Activated CD8-positive, alpha-beta T cell treated with anti-CD3 and anti-CD28 coated beads, Interleukin-2, amount 10 ng/mL, durations not matched to agents 7 days and 5 days (primary cell): Measurements from ENCODE around the gene GALNT17. TPM values are rescaled to one million over a fixed set of nuclear protein-coding genes. Genes with fewer than 3 reads are reported as not detected.

Source experiments
- ATAC-seq: fragments of 150-1000 bp; cut with Tn5 transposase; one replicate; pipeline ENCODE4 v1.10.0; 2021; ENCODE audit warnings: moderate library complexity
- CTCF ChIA-PET: fragments of 350-600 bp; sonication (Branson Sonifier 250); formaldehyde crosslinking; loops from one replicate; lab custom pipeline; 2021; ENCODE audit warnings: antibody characterized with exemption; lab: Charles Lee
- POLR2A ChIA-PET: fragments of 350-600 bp; sonication (Branson Sonifier 250); formaldehyde crosslinking; loops from one replicate; lab custom pipeline; 2021; ENCODE audit warnings: antibody characterized with exemption; lab: Charles Lee
- DNase-seq: peaks from one replicate; pipeline ENCODE4 v3.0.0-alpha.2; 2020
- H3K27ac Mint-ChIP-seq: one replicate; pipeline ENCODE4 v1.8.0; 2021; ENCODE audit warnings: mild to moderate bottlenecking, mixed read lengths
- H3K27me3 Mint-ChIP-seq: one replicate; pipeline ENCODE4 v1.8.0; 2021; ENCODE audit warnings: low read depth, mixed read lengths
- H3K36me3 Mint-ChIP-seq: one replicate; pipeline ENCODE4 v1.8.0; 2021; ENCODE audit warnings: low read depth, mixed read lengths
- H3K4me1 Mint-ChIP-seq: one replicate; pipeline ENCODE4 v1.8.0; 2021; ENCODE audit warnings: low read depth, mixed read lengths
- H3K4me3 Mint-ChIP-seq: one replicate; pipeline ENCODE4 v1.8.0; 2021; ENCODE audit warnings: mild to moderate bottlenecking, mixed read lengths
- H3K9me3 Mint-ChIP-seq: one replicate; pipeline ENCODE4 v1.8.0; 2022; ENCODE audit warnings: mixed read lengths; ENCODE audit not compliant: insufficient read depth
- total RNA-seq, 2 experiments: library from RNA; stranded (reverse); gene quantifications; one replicate each; pipeline ENCODE4 v1.2.3, GENCODE V29; 2021

Gene GALNT17
- total RNA-seq, 2 experiments from 2014 or later: not detected

DNA sequence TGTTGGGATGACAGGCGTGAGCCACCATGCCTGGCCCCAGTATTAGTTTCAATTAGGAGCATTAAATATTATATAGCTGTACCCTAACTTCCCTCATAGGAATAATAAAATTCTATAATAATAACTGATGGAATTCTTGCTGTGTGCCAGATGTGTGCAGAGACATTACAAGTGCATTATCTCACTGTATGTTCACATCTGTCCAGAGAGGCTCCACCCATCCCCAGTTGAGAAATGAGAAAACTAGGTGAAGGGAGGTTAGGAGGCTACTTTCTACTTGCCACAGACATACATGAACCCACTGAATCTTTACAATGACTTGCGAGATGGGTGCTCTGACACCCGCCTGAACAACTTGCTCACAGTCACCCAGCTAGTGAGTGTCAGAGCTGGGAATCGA is 3.2 kb downstream of the GALNT17 start:
- CTCF ChIA-PET: no interaction called here

DNA sequence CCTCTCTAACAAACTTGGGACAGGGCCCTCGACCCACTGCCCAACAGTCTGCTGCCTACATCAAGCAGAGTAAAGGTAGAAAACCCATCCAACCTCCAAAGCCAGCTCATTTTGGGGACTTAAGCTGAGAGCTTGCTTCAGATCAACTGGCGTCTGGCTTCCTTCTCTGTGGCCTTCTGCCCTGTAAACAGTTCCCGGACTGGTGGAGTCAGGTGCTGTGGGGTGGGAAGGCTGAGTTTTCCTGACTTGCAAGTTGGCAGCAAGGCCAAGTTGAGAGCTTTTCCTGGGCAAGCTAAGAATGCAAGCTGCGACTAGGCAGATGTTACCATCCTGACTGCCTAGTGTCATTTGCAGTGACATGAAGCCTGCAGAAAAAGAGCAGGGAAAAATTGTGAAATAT is 3.7 kb downstream of the GALNT17 start:
- ChIA-PET POLR2A (no interaction called here), CTCF (no interaction called here)
- H3K36me3 Mint-ChIP-seq: peaks cover 4% of the 10 kb centered on the region
- ATAC-seq (no peak), DNase-seq (no peak)
- no peak overlapping the region for H3K4me3 Mint-ChIP-seq
- no peak overlapping the region for H3K27ac Mint-ChIP-seq
- peaks cover 3% of the 10 kb centered on the region for H3K4me1 Mint-ChIP-seq
- no peaks in the 10 kb centered on the region for H3K9me3 Mint-ChIP-seq
- peaks cover 9% of the 10 kb centered on the region for H3K27me3 Mint-ChIP-seq

More for the DNA sequence above, 3.2 kb downstream of the GALNT17 start:
- no peak overlapping the region for H3K27ac Mint-ChIP-seq
- H3K27me3 Mint-ChIP-seq: peaks cover 9% of the 10 kb centered on the region
- no peak for DNase-seq
- no peak for ATAC-seq
- POLR2A ChIA-PET: no interaction called here
- peaks cover 4% of the 10 kb centered on the region for H3K36me3 Mint-ChIP-seq
- no peaks in the 10 kb centered on the region for H3K9me3 Mint-ChIP-seq
- H3K4me1 Mint-ChIP-seq: peaks cover 3% of the 10 kb centered on the region
- no peak overlapping the region for H3K4me3 Mint-ChIP-seq

DNA sequence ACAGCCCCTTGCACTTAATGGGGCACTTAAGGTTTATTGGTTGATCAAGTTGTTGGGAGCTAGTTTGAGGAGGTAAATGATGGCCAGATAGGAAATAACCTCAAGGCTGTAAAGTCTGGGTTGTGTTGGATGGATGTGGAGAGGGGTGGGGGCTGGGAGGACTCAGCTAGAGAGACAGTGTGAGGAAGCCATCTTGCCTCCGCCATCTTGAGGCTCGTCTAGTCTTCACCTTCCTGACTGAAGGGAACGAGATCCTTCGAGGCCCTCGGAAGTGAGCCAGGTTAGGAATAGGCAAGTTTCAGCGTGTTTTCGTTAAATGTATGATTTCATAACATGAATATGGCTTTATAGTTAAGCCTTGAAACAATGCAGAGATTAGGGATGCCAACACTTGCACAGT is 5.5 kb downstream of the GALNT17 start:
- DNase-seq (no peak), ATAC-seq (no peak)
- ChIA-PET POLR2A (no interaction called here), CTCF (no interaction called here)
- Mint-ChIP-seq H3K27me3 (peaks cover 4% of the 10 kb centered on the region), H3K9me3 (peaks cover 4% of the 10 kb centered on the region), H3K36me3 (no peaks in the 10 kb centered on the region), H3K4me3 (no peak overlapping the region), H3K4me1 (no peaks in the 10 kb centered on the region), H3K27ac (no peak overlapping the region)

DNA sequence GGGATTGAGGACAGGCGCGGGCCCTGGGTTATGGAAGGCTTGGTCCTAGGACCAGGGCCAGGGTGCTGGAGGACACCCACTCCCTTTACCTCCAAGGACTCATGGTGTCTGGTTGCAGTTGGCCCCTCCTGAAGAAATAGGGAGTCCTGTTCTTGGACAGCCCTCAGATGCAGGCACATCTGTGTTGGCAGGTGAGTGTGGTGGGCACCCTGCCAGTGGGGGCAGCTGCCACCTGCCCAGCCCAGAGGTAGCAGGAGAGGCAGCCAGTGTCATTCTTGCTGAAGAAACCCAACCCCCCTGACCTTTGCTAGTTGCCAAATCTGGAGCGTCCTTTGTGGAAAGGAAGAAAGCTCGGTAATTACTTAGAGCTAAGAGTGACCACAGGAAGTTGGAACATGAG is 8.3 kb downstream of the GALNT17 start:
- CTCF ChIA-PET: no interaction called here

DNA sequence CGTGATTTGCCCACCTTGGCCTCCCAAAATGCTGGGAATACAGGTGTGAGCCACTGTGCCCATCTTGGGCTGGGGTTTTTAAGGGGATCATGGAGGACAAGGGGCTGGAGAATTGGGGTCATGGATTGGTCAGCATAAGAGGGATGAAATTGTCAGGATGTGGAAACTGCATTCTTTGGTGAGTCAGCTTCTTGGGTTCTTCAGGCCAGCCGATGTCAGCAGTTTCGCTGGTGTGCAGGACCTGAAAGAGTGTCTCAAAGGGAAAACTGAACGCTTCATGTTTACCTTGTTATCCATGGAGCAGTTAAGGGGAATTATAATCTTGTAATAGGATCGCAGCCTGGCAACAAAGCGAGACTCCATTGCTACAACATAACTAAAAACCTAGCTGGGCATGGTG is 13.0 kb downstream of the GALNT17 start:
- Mint-ChIP-seq H3K27ac (no peak overlapping the region), H3K27me3 (no peaks in the 10 kb centered on the region), H3K4me1 (no peaks in the 10 kb centered on the region), H3K36me3 (no peaks in the 10 kb centered on the region), H3K9me3 (peaks cover 19% of the 10 kb centered on the region), H3K4me3 (no peak overlapping the region)
- DNase-seq: no peak
- ATAC-seq: no peak
- CTCF ChIA-PET: no interaction called here
- POLR2A ChIA-PET: no interaction called here

More for the DNA sequence above, 8.3 kb downstream of the GALNT17 start:
- Mint-ChIP-seq H3K27ac (no peak overlapping the region), H3K36me3 (no peaks in the 10 kb centered on the region), H3K4me3 (no peak overlapping the region), H3K9me3 (peaks cover 12% of the 10 kb centered on the region), H3K27me3 (no peaks in the 10 kb centered on the region), H3K4me1 (no peaks in the 10 kb centered on the region)
- ATAC-seq (no peak), DNase-seq (no peak)
- POLR2A ChIA-PET: no interaction called here

DNA sequence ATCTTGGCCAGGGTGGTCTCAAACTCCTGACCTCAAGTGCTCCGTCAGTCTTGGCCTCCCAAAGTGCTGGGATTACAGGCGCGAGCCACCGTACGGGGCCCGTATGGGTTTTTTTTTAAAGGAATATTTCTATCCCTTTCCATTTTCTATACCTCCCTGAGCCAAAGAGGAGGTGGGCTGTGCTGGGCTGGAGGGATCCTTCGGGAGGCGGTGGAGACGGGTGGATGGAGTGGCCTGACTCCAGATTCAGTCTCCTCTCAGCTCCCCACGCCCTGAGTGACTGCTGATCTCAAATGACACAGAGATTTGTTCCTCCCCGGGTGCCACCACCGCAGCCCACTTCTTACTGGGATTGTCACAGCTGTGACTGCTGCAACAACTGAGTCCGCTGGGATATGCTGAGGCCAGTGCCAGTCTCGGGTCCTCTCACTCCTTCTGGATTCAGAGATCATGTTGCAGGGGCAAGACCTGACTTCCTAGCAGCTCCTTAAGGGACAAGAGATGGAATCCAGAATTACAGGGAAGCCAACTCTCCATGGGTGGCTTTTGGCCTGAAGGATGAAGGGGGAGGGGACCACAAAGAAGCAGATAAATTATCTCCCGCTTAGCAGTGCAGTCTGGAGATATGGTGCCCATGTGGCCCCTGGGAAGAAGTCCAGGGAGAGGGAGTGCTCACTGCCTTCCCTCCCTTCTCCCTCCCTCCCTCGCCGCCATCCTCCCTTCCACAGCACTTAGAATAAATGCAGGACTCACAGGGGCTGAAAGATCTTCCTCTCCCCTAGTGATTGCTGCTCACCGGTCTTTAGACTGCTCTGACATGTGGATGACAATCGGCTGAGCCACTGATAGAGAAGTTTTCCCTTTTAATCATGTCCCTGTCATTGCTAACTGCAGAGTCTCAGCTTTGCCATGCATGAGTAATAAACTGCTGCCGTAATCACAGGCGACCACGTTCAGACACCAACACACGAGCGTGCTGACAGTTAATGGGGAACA is 14.3 kb downstream of the GALNT17 start:
- ATAC-seq (no peak), DNase-seq (no peak)
- H3K9me3 Mint-ChIP-seq: peaks cover 19% of the 10 kb centered on the region
- no peaks in the 10 kb centered on the region for H3K4me1 Mint-ChIP-seq
- no peaks in the 10 kb centered on the region for H3K27me3 Mint-ChIP-seq
- no peak overlapping the region for H3K27ac Mint-ChIP-seq
- ChIA-PET CTCF (no interaction called here), POLR2A (no interaction called here)
- H3K4me3 Mint-ChIP-seq: no peak overlapping the region
- no peaks in the 10 kb centered on the region for H3K36me3 Mint-ChIP-seq

DNA sequence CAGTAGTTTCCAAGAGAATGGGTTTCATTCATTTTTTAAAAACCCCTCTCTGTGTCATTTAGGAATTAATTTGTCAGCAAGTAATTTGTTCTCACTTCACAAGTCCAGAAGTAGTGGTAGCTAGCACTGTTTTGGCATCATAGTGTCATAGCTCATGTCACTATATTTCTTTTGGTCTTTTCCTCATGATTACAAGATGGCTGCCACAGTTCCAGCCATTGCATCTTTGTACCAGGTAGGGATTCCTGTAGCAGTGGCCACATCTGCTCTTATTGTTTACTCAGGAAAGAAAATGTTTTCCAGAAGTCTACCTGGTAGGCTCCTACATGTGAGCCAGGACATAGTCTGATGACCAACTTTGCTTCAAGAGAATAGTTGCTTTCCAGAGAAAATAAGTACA is 16.2 kb downstream of the GALNT17 start:
- ATAC-seq (no peak), DNase-seq (no peak)
- Mint-ChIP-seq H3K4me3 (no peak overlapping the region), H3K4me1 (no peaks in the 10 kb centered on the region), H3K27ac (no peak overlapping the region), H3K27me3 (no peaks in the 10 kb centered on the region), H3K36me3 (no peaks in the 10 kb centered on the region), H3K9me3 (peaks cover 14% of the 10 kb centered on the region)
- ChIA-PET POLR2A (no interaction called here), CTCF (no interaction called here)

DNA sequence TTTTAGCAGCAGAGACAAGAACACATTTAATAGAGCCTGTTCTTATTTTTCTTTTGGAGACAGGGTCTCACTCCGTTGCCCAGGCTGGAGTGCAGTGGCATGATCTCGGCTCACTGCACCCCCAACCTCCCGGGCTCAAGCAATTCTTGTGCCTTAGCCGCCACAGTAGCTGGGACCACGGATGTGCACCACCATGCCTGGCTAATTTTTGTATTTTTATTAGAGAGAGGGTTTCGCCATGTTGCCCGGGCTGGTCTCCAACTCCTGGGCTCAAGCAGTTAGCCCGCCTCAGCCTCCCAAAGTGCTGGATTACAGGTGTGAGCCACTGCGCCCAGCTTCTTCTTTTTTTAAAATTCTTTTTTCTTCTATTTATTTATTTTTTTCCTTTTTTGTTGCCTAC is 23.3 kb downstream of the GALNT17 start:
- no peak for ATAC-seq
- CTCF ChIA-PET: no interaction called here
- no peak overlapping the region for H3K4me3 Mint-ChIP-seq
- H3K9me3 Mint-ChIP-seq: peaks cover 22% of the 10 kb centered on the region
- H3K4me1 Mint-ChIP-seq: no peaks in the 10 kb centered on the region
- POLR2A ChIA-PET: no interaction called here
- no peak overlapping the region for H3K27ac Mint-ChIP-seq
- H3K27me3 Mint-ChIP-seq: no peaks in the 10 kb centered on the region
- no peaks in the 10 kb centered on the region for H3K36me3 Mint-ChIP-seq
- DNase-seq: no peak

DNA sequence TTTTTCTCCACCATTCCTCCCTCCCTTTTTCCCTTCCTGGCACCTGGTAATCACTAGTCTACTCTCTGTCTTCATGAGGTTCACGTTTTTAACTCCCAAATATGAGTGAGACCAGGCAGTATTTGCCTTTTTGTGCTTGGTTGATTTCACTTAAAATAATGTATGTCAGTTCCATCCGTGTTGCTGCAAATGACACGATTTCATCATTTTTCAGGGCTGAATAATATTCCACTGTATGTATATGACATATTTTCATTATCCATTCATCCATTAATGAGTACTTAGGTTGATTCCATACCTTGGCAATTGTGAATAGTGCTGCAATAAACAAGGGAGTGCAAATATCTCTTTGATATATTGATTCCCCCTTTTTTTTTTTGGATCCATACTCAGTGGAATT is 25.8 kb downstream of the GALNT17 start:
- DNase-seq (no peak), ATAC-seq (no peak)
- H3K36me3 Mint-ChIP-seq: no peaks in the 10 kb centered on the region
- peaks cover 29% of the 10 kb centered on the region for H3K9me3 Mint-ChIP-seq
- CTCF ChIA-PET: no interaction called here
- POLR2A ChIA-PET: no interaction called here
- no peaks in the 10 kb centered on the region for H3K27me3 Mint-ChIP-seq
- no peak overlapping the region for H3K27ac Mint-ChIP-seq
- H3K4me3 Mint-ChIP-seq: no peak overlapping the region
- H3K4me1 Mint-ChIP-seq: no peaks in the 10 kb centered on the region

DNA sequence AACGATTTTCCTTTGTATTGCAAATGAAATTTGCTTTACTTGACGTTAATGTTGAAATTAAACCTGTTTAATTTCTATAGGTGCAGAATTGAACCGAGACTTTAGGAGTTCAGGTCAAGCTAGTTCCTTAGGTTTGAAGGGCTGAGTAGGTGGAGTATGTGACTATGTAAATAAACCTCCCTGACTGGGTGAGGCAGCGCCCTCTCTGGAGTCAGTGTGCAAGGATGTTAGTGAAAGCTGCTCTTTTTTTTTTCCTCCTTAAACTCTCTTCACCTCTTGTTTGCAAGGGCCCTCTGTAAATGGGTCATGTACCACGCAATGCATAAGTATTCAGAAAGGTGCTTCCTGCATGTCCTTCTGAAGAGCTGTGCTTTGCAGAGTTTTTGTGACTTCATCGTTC is 33.8 kb downstream of the GALNT17 start:
- no peak overlapping the region for H3K4me3 Mint-ChIP-seq
- H3K4me1 Mint-ChIP-seq: no peaks in the 10 kb centered on the region
- H3K9me3 Mint-ChIP-seq: peaks cover 9% of the 10 kb centered on the region
- DNase-seq (no peak), ATAC-seq (no peak)
- ChIA-PET CTCF (no interaction called here), POLR2A (no interaction called here)
- no peak overlapping the region for H3K27ac Mint-ChIP-seq
- no peaks in the 10 kb centered on the region for H3K27me3 Mint-ChIP-seq
- no peaks in the 10 kb centered on the region for H3K36me3 Mint-ChIP-seq

DNA sequence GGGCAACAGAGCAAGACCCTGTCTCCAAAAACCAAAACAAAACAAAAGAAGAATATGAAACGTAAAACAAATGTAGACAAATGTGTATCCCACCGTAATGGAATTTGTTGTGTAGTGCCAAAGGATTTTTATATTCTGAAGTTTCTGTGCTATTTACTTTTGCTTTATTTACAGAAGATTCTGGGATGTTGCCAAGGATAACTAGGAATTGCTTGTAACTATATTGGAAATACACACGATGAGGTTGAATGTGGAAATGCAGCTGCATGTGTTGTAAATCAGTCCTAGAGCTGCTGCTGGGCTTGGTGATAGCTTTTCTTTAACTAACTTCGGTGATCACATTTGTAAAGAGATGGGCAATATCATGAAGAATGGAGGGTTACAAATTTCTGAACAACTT is 39.5 kb downstream of the GALNT17 start:
- no peak overlapping the region for H3K4me3 Mint-ChIP-seq
- ATAC-seq: no peak
- CTCF ChIA-PET: no interaction called here
- POLR2A ChIA-PET: no interaction called here
- H3K4me1 Mint-ChIP-seq: no peaks in the 10 kb centered on the region
- H3K36me3 Mint-ChIP-seq: no peaks in the 10 kb centered on the region
- H3K9me3 Mint-ChIP-seq: peaks cover 3% of the 10 kb centered on the region
- no peaks in the 10 kb centered on the region for H3K27me3 Mint-ChIP-seq
- no peak overlapping the region for H3K27ac Mint-ChIP-seq
- DNase-seq: no peak

DNA sequence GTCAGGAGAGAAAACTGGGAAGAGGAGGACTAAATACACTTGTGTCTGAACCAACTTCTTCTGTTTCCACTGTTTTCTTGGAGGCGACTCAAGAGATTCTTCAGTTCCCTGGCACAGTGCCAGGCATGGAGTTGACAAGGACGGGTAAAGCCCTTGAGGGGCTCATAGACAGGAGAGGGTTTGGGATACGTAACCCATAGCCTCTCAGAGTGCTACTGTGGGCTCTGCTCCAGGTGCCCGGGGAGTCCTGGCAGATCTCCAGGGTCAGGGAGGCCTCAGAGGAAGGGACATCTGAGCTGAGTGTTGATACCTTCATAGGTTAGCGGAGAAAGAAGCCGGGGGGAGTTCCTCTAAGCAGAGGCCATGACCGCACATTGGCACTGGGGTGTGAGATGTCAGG is 42.0 kb downstream of the GALNT17 start:
- Mint-ChIP-seq H3K36me3 (no peaks in the 10 kb centered on the region), H3K27ac (no peak overlapping the region), H3K27me3 (no peaks in the 10 kb centered on the region), H3K4me1 (no peaks in the 10 kb centered on the region), H3K4me3 (no peak overlapping the region), H3K9me3 (peaks cover 12% of the 10 kb centered on the region)
- ChIA-PET CTCF (no interaction called here), POLR2A (no interaction called here)
- DNase-seq (no peak), ATAC-seq (no peak)
